ENCODE measurements around the gene PITPNB. TPM values are rescaled to one million over a fixed set of nuclear protein-coding genes. Genes with fewer than 3 reads are reported as not detected.

PITPNB gene
- total RNA-seq, 1 experiment from 2014 or later, result 82.6 TPM

- no TSS peak for BruUV-seq (replicated peaks)
- no peak for ATAC-seq
- no peak overlapping the region for H2AFZ ChIP-seq (ENCODE audit: low read depth, low read length, poor library complexity, severe bottlenecking)
- POLR2A ChIA-PET, result no interaction called here
- no peak for DNase-seq (ENCODE audit: low read depth, low spot score)
- intact Hi-C loops (cut with micrococcal nuclease), result no loop called here
- TF ChIP-seq SIN3A (IDR thresholded peaks at IDR 0.05; ENCODE audit: low read depth), result no peak
- TF ChIP-seq EGR1 (IDR thresholded peaks at IDR 0.05; ENCODE audit: low read depth), result no peak
- TF ChIP-seq SP1 (IDR thresholded peaks at IDR 0.05; ENCODE audit: low read depth), result no peak
- no peak for TF ChIP-seq ZFX (IDR thresholded peaks at IDR 0.05)
- TF ChIP-seq POLR2AphosphoS5 (IDR thresholded peaks at IDR 0.05; ENCODE audit: low read depth, low read length), result no peak
- TF ChIP-seq CBX3 (IDR thresholded peaks at IDR 0.05; ENCODE audit: low read depth), result no peak
- no peak for TF ChIP-seq SRF (IDR thresholded peaks at IDR 0.05; ENCODE audit: low read depth)
- TF ChIP-seq ELF1 (IDR thresholded peaks at IDR 0.05; ENCODE audit: borderline replicate concordance, low read depth), result no peak
- no peak overlapping the region for H3K9ac ChIP-seq (ENCODE audit: low read length)
- CTCF ChIA-PET, result no interaction called here
- no peak overlapping the region for H3K4me2 ChIP-seq (ENCODE audit: low read length)
- no peak overlapping the region for H3K27ac ChIP-seq (ENCODE audit: low read depth, low read length)
- 0 out of 4 replicates have a peak, but pooled peaks cover 0 to under 1% of the 10 kb centered on the region in 2 experiments for H3K4me1 ChIP-seq (ENCODE audit: control insufficient read depth in 1 of 2, insufficient read depth in 2 of 2, low read length in 2 of 2)
- no peaks in the 10 kb centered on the region for H3K36me3 ChIP-seq (ENCODE audit: control insufficient read depth in 1 of 2, insufficient read depth in 2 of 2, low read length in 2 of 2)
- no peaks in the 10 kb centered on the region for H3K9me3 ChIP-seq (ENCODE audit: control insufficient read depth in 1 of 2, insufficient read depth in 1 of 2, low read depth in 1 of 2, low read length in 2 of 2)
- H3K4me3 ChIP-seq (replicated peaks in 1 of 2; ENCODE audit: low read depth in 1 of 2, low read length in 2 of 2), result no peak overlapping the region
- H3K9me2 ChIP-seq (ENCODE audit: insufficient read depth), result no peaks in the 10 kb centered on the region
- RAD21 ChIA-PET (ENCODE audit: low non-redundant PET in 1 of 2, low total read pairs in 2 of 2, uncharacterized antibody in 2 of 2, unreplicated experiment in 2 of 2), result no interaction called here
- H3K27me3 ChIP-seq (ENCODE audit: insufficient read depth, low read length), result no peaks in the 10 kb centered on the region
- H4K20me1 ChIP-seq (ENCODE audit: insufficient read depth), result no peaks in the 10 kb centered on the region
- H3K79me2 ChIP-seq (ENCODE audit: insufficient read depth, low read length), result no peaks in the 10 kb centered on the region
Measured at GRCh38 chr22:27809700-27810608, 109.1 kb downstream of the PITPNB start.

GRCh38 chr22:27809226-27809603 is 109.8 kb downstream of the PITPNB start:
- Histone ChIP-seq H2AFZ (ENCODE audit: low read depth, low read length, poor library complexity, severe bottlenecking) (no peak overlapping the region), H3K9ac (ENCODE audit: low read length) (no peak overlapping the region), H3K4me3 (replicated peaks in 1 of 2; ENCODE audit: low read depth in 1 of 2, low read length in 2 of 2) (no peak overlapping the region), H3K9me3 (ENCODE audit: control insufficient read depth in 1 of 2, insufficient read depth in 1 of 2, low read depth in 1 of 2, low read length in 2 of 2) (no peaks in the 10 kb centered on the region), H3K79me2 (ENCODE audit: insufficient read depth, low read length) (no peaks in the 10 kb centered on the region), H3K27me3 (ENCODE audit: insufficient read depth, low read length) (no peaks in the 10 kb centered on the region), H4K20me1 (ENCODE audit: insufficient read depth) (no peaks in the 10 kb centered on the region), H3K27ac (ENCODE audit: low read depth, low read length) (no peak overlapping the region), H3K9me2 (ENCODE audit: insufficient read depth) (no peaks in the 10 kb centered on the region), H3K36me3 (ENCODE audit: control insufficient read depth in 1 of 2, insufficient read depth in 2 of 2, low read length in 2 of 2) (no peaks in the 10 kb centered on the region), H3K4me2 (ENCODE audit: low read length) (no peak overlapping the region), H3K4me1 (ENCODE audit: control insufficient read depth in 1 of 2, insufficient read depth in 2 of 2, low read length in 2 of 2) (peaks cover 0 to 7% of the 10 kb centered on the region in 2 experiments; a peak in 1 of 4 replicates)
- ATAC-seq, result no peak
- ChIA-PET POLR2A (no interaction called here), CTCF (no interaction called here), RAD21 (ENCODE audit: low non-redundant PET in 1 of 2, low total read pairs in 2 of 2, uncharacterized antibody in 2 of 2, unreplicated experiment in 2 of 2) (no interaction called here)
- no peak for TF ChIP-seq RAD21 (IDR thresholded peaks at IDR 0.05; ENCODE audit: low read depth)
- TF ChIP-seq EZH2 (IDR thresholded peaks at IDR 0.05), result no peak
- TF ChIP-seq YY1 (IDR thresholded peaks at IDR 0.05; ENCODE audit: extremely low read depth, insufficient replicate concordance, low read depth, low read length), result no peak
- TF ChIP-seq ZBTB33 (IDR thresholded peaks at IDR 0.05; ENCODE audit: extremely low read depth, insufficient replicate concordance, low read length), result no peak
- no peak for TF ChIP-seq ZNF274 (IDR thresholded peaks at IDR 0.05; ENCODE audit: low read depth, low read length)
- TF ChIP-seq ZFX (IDR thresholded peaks at IDR 0.05), result no peak
- no peak for TF ChIP-seq JUND (IDR thresholded peaks at IDR 0.05)
- no peak for TF ChIP-seq CEBPB (IDR thresholded peaks at IDR 0.05; ENCODE audit: low read depth)
- DNase-seq (ENCODE audit: low read depth, low spot score), result no peak
- BruUV-seq (replicated peaks), result no TSS peak
- intact Hi-C loops (cut with micrococcal nuclease), result no loop called here

Data from HCT116 (cell line).